Retinal pigment epithelial cell (primary cell): ENCODE results near the gene CASP8AP2.

Experiments used
- DNase-seq: peaks from one replicate; pipeline ENCODE4 v3.0.0-alpha.2; 2010; ENCODE audit warnings: low read depth
- H3K4me3 ChIP-seq: 2 replicates; pipeline ENCODE4 v1.5.1; 2011; ENCODE audit warnings: mild to moderate bottlenecking, low read length, control low read depth, moderate library complexity
- CTCF ChIP-seq: conservative IDR thresholded peaks from 2 replicates; pipeline ENCODE4 v1.5.1; 2011; ENCODE audit warnings: low read depth, low read length, control low read depth, inconsistent platforms

Gene CASP8AP2

DNA sequence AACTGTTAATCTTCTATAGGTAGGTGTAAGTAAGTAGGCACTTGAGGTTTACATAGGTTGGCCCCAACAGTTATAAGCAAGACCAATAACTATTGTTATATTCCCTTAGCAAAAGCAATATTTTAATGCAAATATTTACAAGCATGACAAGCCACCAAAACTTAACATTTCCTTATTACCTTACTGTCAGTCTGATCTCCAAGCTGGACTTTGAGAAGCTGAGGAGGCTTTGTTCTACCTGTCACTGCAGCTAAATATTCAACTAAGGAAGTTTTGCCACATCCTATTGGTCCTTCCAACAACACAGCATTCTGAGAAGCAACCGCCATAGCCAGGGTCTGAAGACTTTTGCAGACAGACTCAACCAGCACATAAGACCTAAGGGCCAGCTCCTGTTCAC, 39.7 kb upstream of the CASP8AP2 start:
- TF ChIP-seq CTCF, result no peak
- no peak for DNase-seq
- no peak overlapping the region for H3K4me3 ChIP-seq

GRCh38 chr6:89790403-89790802, 39.3 kb upstream of the CASP8AP2 start:
- TF ChIP-seq CTCF, result no peak
- no peak for DNase-seq
- H3K4me3 ChIP-seq, result no peak overlapping the region

DNA sequence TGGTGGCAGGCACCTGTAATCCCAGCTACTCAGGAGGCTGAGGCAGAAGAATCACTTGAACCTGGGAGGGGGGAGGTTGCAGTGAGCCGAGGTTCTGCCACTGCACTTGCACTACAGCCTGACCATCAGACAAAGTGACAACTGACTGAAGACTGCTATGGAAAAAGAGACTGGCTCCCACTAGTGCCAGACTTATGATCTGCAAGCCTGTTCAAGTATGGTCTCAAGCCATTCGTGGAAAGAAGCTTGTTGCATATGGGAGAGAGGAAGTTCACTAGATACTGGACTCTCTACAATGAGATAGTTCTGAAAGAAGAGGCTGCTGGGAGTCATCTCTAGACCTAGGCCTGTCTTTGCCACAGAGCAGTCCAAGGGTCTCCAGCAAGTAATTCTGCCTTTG, 36.8 kb upstream of the CASP8AP2 start:
- no peak for DNase-seq
- H3K4me3 ChIP-seq, result no peak overlapping the region

GRCh38 chr6:89793586-89793985, 36.1 kb upstream of the CASP8AP2 start:
- no peak overlapping the region for H3K4me3 ChIP-seq
- no peak for DNase-seq
- TF ChIP-seq CTCF, result no peak

More for the DNA sequence above, 36.8 kb upstream of the CASP8AP2 start:
- peak; percentile 72 for TF ChIP-seq CTCF

DNA sequence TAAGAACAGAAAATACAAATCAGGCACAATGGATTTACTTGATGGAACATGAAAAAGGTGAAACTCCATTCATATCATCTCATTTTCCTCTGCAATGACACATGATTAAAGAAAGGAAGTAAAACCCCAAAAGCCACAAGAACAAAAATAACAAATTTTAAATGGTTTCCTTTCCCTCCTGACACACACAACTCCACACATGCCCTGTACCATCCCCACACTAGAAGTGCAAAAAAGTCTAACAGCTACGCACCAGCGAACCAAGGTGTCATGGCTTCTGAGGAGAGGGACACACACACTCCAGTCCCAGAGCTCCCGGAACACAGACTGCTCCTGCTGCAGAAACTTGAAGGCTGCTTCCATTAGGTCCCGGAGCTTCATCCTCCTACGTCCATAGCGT, 35.4 kb upstream of the CASP8AP2 start:
- TF ChIP-seq CTCF, result no peak
- no peak overlapping the region for H3K4me3 ChIP-seq
- no peak for DNase-seq

DNA sequence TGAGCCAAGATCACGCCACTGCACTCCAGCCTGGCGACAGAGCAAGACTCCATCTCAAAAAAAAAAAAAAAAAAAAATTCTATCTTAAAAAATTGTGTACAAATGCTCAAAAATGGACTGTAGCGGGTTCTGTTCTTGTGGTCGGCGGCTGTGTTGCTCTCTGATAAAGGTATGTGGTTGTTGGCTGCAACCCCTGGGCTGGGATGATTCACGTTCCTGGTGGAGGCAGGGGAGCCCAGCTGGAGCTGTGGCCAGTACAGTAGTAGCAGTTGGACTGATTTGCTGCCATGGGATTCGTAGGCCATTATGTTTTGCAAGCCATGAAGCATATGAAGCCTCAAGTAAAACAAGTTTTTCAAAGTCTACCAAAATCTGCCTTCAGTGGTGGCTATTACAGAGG, 32.4 kb upstream of the CASP8AP2 start:
- no peak for DNase-seq
- TF ChIP-seq CTCF, result no peak
- no peak overlapping the region for H3K4me3 ChIP-seq

DNA sequence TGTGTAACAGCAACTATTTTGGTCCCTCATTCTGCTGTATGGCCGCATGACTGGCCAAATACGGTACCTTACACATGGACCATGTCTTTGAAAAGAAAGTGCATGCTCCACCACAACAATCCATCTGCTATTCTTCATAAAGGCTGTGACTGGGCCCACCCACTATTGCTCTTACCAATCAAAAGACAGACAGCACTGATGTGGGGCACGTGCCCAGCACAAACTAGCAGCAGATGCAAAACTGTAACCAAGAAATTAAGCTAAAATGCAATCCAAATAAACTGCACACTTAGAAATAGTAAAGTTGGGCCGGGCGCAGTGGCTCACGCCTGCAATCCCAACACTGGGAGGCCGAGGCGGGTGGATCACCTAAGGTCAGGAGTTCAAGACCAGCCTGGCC, 30.6 kb upstream of the CASP8AP2 start:
- TF ChIP-seq CTCF, result no peak
- no peak overlapping the region for H3K4me3 ChIP-seq
- DNase-seq, result no peak
